Coronary artery (tissue), 2 donors: ENCODE measurements around the gene HSDL2.

Experiments
- DNase-seq: peaks from one replicate; pipeline ENCODE4 v3.0.0-alpha.2; 2017; ENCODE audit warnings: low spot score
- H3K27ac ChIP-seq, 2 donors: fragments of 200-600 bp; sonication (generic); one replicate each; pipeline ENCODE4 v1.5.1; 2016 to 2019
- H3K4me3 ChIP-seq: fragments of 200-600 bp; sonication (generic); 2 replicates; pipeline ENCODE4 v1.5.1; 2016; ENCODE audit warnings: mild to moderate bottlenecking, moderate library complexity
- TF ChIP-seq, protein P1 (sequence below): fragments of 200-600 bp; sonication (generic); IDR thresholded peaks from one replicate; pipeline ENCODE4 v1.5.1; 2019; ENCODE audit warnings: antibody characterized with exemption

Gene HSDL2

DNA sequence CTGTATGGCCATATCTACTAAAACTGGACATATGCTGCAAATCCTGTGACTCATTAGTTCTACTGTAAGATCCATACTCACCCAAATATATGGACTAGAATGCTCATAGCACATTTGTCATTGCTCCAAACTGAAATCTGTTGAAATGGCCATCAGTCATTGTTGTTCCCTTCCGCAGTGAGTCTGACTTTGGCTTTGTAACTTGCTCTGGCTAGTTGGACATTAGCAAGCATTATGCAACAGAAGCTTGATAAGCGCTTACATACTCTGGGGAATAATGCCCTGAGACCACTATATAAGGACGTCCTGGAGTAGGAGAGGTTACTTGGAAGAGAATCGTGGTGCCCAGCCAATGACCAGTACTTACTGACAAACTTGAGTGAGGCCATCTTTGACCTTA is 115.7 kb downstream of the HSDL2 start:
- Histone ChIP-seq H3K4me3 (no peak overlapping the region), H3K27ac (peak overlapping the region; percentile 18 to 53)
- no peak for DNase-seq
- TF ChIP-seq, protein P1, sequence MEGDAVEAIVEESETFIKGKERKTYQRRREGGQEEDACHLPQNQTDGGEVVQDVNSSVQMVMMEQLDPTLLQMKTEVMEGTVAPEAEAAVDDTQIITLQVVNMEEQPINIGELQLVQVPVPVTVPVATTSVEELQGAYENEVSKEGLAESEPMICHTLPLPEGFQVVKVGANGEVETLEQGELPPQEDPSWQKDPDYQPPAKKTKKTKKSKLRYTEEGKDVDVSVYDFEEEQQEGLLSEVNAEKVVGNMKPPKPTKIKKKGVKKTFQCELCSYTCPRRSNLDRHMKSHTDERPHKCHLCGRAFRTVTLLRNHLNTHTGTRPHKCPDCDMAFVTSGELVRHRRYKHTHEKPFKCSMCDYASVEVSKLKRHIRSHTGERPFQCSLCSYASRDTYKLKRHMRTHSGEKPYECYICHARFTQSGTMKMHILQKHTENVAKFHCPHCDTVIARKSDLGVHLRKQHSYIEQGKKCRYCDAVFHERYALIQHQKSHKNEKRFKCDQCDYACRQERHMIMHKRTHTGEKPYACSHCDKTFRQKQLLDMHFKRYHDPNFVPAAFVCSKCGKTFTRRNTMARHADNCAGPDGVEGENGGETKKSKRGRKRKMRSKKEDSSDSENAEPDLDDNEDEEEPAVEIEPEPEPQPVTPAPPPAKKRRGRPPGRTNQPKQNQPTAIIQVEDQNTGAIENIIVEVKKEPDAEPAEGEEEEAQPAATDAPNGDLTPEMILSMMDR, result no peak

DNA sequence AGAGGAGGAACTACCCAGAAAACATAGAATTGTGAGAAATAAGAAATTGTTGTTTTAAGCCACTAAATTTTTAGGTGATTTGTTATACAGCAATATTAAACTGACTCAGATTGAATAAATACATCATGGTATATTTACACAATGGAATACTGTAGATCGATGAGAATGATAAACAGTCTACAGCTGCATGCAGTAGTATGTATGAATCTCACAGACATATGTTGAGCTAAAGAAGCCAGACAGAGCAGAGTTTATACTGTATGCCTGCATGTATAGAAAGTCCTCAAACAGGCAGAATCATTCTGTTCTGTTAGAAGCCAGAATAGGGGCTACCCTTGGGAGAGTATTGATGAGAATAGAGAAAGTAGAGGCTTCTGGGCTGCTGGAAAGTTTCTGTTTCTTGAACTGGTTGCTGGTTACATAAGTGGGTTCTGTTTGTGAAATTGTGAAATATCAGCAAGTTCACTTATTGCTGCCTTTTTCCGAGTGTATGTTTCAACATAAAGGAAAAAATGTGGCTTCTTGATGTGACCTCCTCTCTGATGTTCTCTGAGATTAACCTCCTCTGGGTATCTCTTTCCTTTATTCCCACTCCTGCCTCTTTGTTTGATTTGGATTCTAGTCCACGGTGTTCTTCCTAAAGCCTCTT is 116.3 kb downstream of the HSDL2 start:
- Histone ChIP-seq H3K4me3 (no peak overlapping the region), H3K27ac (peak overlapping the region; percentile 40 to 53)
- DNase-seq, result no peak
- TF ChIP-seq, protein P1, result no peak

DNA sequence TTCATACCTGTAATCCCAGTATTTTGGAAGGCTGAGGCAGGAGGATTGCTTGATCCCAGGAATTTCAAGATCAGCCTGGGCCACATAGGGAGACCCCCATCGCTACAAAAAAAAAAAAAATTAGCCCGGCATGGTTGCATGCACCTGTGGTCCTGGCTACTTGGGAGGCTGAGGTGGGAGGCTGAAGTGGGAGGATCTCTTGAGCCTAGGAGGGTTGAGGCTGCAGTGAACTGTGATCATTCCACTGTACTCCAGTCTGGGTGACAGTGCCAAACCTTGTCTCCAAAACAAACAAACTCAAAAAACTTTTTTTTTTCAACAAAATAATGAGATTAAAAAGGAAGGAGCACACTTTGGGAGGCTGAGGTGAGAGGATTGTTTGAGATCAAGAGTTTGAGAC is 120.9 kb downstream of the HSDL2 start:
- TF ChIP-seq, protein P1, result no peak
- no peak for DNase-seq
- H3K27ac ChIP-seq, result no peak overlapping the region
- no peak overlapping the region for H3K4me3 ChIP-seq

DNA sequence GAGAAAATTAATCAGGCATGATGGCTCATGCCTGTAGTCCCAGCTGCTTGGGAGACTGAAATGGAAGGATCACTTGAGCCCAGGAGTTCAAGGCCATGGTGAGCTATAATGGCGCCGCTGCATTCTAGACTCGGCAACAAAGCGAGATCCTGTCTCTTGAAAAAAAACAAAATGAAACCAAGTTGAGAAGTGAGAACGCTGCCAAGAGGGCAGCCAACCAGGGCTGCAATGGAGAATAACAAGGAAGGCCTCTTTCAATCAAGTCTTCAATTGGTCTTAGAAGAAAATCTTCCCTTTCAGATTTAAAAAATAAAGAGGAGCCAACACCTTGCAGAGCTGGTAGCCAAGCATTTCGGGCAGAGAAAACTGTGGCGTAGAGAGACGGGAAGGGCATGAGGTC is 121.4 kb downstream of the HSDL2 start:
- DNase-seq, result no peak
- TF ChIP-seq, protein P1, result no peak
- Histone ChIP-seq H3K4me3 (no peak overlapping the region), H3K27ac (no peak overlapping the region)

DNA sequence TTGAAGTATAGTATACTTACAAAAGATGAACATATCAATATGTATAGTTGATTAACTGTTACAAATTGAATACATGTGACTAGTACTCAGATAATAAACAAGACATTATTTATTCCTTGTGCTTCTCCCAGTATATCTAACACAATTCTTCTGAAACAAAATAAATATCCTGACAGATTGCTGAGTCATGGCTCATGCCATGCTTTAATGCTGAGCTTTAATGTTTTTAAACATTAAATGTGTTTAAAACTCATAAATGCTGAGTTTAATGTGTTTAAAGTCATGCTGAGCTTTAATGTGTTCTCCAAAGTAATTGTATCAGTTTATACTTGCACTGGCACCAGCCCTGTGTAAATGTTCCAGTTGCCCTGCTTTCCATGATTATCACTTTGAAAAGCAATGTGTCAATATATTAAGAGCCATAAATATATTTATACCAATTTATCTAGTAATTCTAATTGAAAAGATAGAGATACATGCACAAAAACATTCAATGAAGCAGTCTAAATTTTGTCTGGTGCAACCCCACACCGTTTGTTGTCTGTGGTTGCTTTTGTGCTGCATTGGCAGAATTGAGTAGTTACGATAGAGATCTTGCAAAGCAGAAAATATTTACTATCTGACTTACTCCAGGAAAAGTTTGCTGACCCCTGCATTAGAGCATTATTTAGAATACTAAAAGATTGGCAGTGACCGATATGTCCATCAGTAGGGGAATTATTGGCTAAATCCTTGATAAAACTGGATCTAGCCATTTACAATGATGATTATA is 122.5 kb downstream of the HSDL2 start:
- H3K4me3 ChIP-seq, result no peak overlapping the region
- TF ChIP-seq, protein P1, result no peak
- H3K27ac ChIP-seq, result no peak overlapping the region
- DNase-seq, result no peak

DNA sequence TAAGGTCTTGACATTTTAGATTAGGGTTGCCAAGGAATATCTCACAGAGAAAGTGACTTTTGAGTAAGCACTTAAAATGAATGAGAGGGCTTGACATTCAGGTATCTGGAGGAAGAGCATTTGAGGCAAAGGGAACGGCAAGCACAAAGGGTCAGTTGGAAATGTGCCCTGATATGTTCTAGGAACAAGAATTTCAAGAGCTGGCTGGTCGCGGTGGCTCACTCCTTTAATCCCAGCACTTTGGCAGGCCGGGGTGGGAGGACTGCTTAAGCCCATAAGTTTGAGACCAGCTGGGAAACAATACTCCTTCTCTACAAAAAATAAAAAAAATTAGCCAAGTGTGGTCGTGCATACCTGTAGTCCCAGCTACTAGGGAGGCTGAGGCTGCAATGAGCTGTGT is 123.3 kb downstream of the HSDL2 start:
- TF ChIP-seq, protein P1, result no peak
- no peak overlapping the region for H3K27ac ChIP-seq
- no peak overlapping the region for H3K4me3 ChIP-seq
- no peak for DNase-seq

DNA sequence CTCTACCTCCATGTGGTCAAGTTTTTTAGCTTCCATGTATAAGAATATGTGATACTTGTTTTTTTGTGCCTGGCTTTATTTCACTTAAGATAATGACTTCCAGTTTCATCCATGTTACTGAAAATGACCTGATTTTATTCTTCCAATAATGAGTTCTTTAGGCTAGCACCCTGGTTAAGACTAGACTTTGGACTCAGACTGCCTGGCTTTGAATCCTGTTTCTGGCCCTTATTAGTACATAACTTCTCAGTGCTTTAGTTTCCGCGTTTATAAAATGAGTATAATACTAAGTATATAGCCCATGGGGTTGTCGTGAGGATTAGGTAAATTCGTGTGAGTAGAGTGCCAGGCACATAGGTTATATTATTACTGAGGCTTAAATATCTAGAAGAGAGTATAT is 125.2 kb downstream of the HSDL2 start:
- Histone ChIP-seq H3K4me3 (no peak overlapping the region), H3K27ac (no peak overlapping the region)
- no peak for DNase-seq
- TF ChIP-seq, protein P1, result no peak
